ENCODE data around the gene DMWD. TPM values are rescaled to one million over a fixed set of nuclear protein-coding genes. Genes with fewer than 3 reads are reported as not detected.
A peak's percentile ranks its signal among the peaks of the same experiment; 100 is the strongest.

DMWD gene
- total RNA-seq, 1 experiment from 2014 or later, result 76.9 TPM

GRCh38 chr19:45772912-45773311 is 19.7 kb downstream of the DMWD start:
- peak overlapping the region; percentile 3 for H3K27ac Mint-ChIP-seq (ENCODE audit: unreplicated experiment)
- TF ChIP-seq CTCF (IDR thresholded peaks at IDR 0.05; ENCODE audit: unreplicated experiment), result no peak
- peaks cover 21% of the 10 kb centered on the region for H3K4me1 Mint-ChIP-seq (ENCODE audit: low read depth, unreplicated experiment)
- DNase-seq, result no peak
- H3K27me3 Mint-ChIP-seq (ENCODE audit: unreplicated experiment), result no peaks in the 10 kb centered on the region
- H3K4me3 Mint-ChIP-seq (ENCODE audit: low read depth, unreplicated experiment), result no peak overlapping the region
- BruUV-seq (replicated peaks), result no TSS peak
- intact Hi-C loops (cut with micrococcal nuclease; ENCODE audit: unreplicated experiment), result no loop called here
- H3K9me3 Mint-ChIP-seq (ENCODE audit: low read depth, unreplicated experiment), result no peaks in the 10 kb centered on the region
- H3K36me3 Mint-ChIP-seq (ENCODE audit: insufficient read depth, unreplicated experiment), result peaks cover 82% of the 10 kb centered on the region
- CTCF ChIA-PET, result interaction anchor here (1.0 to 1.8 kb wide), 2 partner anchors 9 to 28 kb away, joined by 4 to 8 read pairs; partner anchors contain the start of gene DMPK

- CTCF ChIA-PET, result interaction anchor here (1.8 kb wide), 1 partner anchor 10 kb away, joined by 8 read pairs; the partner anchor contains the start of gene DMPK
- Mint-ChIP-seq H3K4me1 (ENCODE audit: low read depth, unreplicated experiment) (peaks cover 21% of the 10 kb centered on the region), H3K27ac (ENCODE audit: unreplicated experiment) (peak overlapping the region; percentile 3), H3K27me3 (ENCODE audit: unreplicated experiment) (no peaks in the 10 kb centered on the region), H3K9me3 (ENCODE audit: low read depth, unreplicated experiment) (no peaks in the 10 kb centered on the region), H3K36me3 (ENCODE audit: insufficient read depth, unreplicated experiment) (peaks cover 82% of the 10 kb centered on the region), H3K4me3 (ENCODE audit: low read depth, unreplicated experiment) (no peak overlapping the region)
- no peak for DNase-seq
- no TSS peak for BruUV-seq (replicated peaks)
- TF ChIP-seq CTCF (IDR thresholded peaks at IDR 0.05; ENCODE audit: unreplicated experiment), result no peak
- intact Hi-C loops (cut with micrococcal nuclease; ENCODE audit: unreplicated experiment), result no loop called here
Measured at GRCh38 chr19:45772130-45772840, 20.4 kb downstream of the DMWD start.

- TF ChIP-seq CTCF (IDR thresholded peaks at IDR 0.05; ENCODE audit: unreplicated experiment), result no peak
- Mint-ChIP-seq H3K36me3 (ENCODE audit: insufficient read depth, unreplicated experiment) (peaks cover 82% of the 10 kb centered on the region), H3K4me1 (ENCODE audit: low read depth, unreplicated experiment) (peaks cover 21% of the 10 kb centered on the region), H3K27me3 (ENCODE audit: unreplicated experiment) (no peaks in the 10 kb centered on the region), H3K9me3 (ENCODE audit: low read depth, unreplicated experiment) (no peaks in the 10 kb centered on the region), H3K27ac (ENCODE audit: unreplicated experiment) (peak overlapping the region; percentile 88), H3K4me3 (ENCODE audit: low read depth, unreplicated experiment) (peak overlapping the region; percentile 84)
- BruUV-seq (replicated peaks), result no TSS peak
- intact Hi-C loops (cut with micrococcal nuclease; ENCODE audit: unreplicated experiment), result no loop called here
- CTCF ChIA-PET, result interaction anchor here (1.8 to 2.9 kb wide), 3 partner anchors 11 to 306 kb away, joined by 4 to 43 read pairs (median 8); partner anchors contain the start of gene DMPK
- no peak for DNase-seq
Measured at GRCh38 chr19:45771311-45771933, 21.2 kb downstream of the DMWD start.

GRCh38 chr19:45770192-45771101 is 22.2 kb downstream of the DMWD start:
- peak; percentile 96 for DNase-seq
- peak; percentile 99 for TF ChIP-seq CTCF (IDR thresholded peaks at IDR 0.05; ENCODE audit: unreplicated experiment)
- peaks cover 21% of the 10 kb centered on the region for H3K4me1 Mint-ChIP-seq (ENCODE audit: low read depth, unreplicated experiment)
- intact Hi-C loops (cut with micrococcal nuclease; ENCODE audit: unreplicated experiment), result no loop called here
- no peaks in the 10 kb centered on the region for H3K27me3 Mint-ChIP-seq (ENCODE audit: unreplicated experiment)
- no peaks in the 10 kb centered on the region for H3K9me3 Mint-ChIP-seq (ENCODE audit: low read depth, unreplicated experiment)
- CTCF ChIA-PET, result interaction anchor here (0.6 to 4.8 kb wide), 16 partner anchors 12 to 315 kb away, joined by 3 to 46 read pairs (median 4); partner anchors contain the start of genes DMPK, DMWD, FBXO46 and MYPOP
- H3K36me3 Mint-ChIP-seq (ENCODE audit: insufficient read depth, unreplicated experiment), result peaks cover 82% of the 10 kb centered on the region
- BruUV-seq (replicated peaks), result no TSS peak
- H3K4me3 Mint-ChIP-seq (ENCODE audit: low read depth, unreplicated experiment), result peak overlapping the region; percentile 84
- H3K27ac Mint-ChIP-seq (ENCODE audit: unreplicated experiment), result peak overlapping the region; percentile 88

Data from Calu3 (cell line).